ENCODE results near the gene C3orf18.

DNA sequence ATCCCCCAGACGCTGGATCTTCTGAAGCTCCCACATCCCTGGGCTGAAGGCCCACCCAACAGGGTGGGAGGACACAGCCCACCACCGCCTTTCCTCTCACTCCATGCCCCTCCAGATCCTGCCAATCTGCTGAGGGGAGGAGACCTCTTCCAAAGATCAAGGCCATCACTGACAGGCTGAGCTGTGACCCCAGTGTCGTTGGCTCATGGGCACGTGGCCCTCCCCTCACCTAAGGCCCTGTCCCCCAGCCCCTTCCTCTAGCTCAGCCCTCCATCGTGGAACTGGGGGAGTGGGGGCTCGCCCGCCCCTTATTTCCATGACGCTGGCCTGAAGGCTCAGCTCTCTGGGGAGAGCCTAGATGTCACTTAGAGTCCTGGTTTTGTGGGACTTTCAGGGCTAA lies 10.4 kb downstream of the C3orf18 start:
- TF ChIP-seq CTCF (IDR thresholded peaks at IDR 0.05; ENCODE audit: low read depth, low read length) (no peak), MYC (IDR thresholded peaks at IDR 0.05; ENCODE audit: low read depth, low read length) (no peak), POLR2A (IDR thresholded peaks at IDR 0.05; ENCODE audit: extremely low read depth, insufficient read length) (no peak)

Data from NB4 (cell line).